Kidney epithelial cell (primary cell): Measurements from ENCODE around the gene TAP2. TPM values are rescaled to one million over a fixed set of nuclear protein-coding genes. Genes with fewer than 3 reads are reported as not detected.
A peak's percentile ranks its signal among the peaks of the same experiment; 100 is the strongest.

Experiments
- DNase-seq: peaks from one replicate; pipeline ENCODE4 v3.0.0-alpha.2; 2010; ENCODE audit warnings: low read depth
- H3K27me3 ChIP-seq: 2 replicates; pipeline ENCODE4 v1.6.0; 2011; ENCODE audit warnings: low read length; ENCODE audit not compliant: control insufficient read depth, insufficient read depth
- H3K36me3 ChIP-seq: 2 replicates; pipeline ENCODE4 v1.5.1; 2011; ENCODE audit warnings: low read length; ENCODE audit not compliant: control insufficient read depth, insufficient read depth
- H3K4me3 ChIP-seq: 2 replicates; pipeline ENCODE4 v1.5.1; 2011; ENCODE audit warnings: low read depth, mild to moderate bottlenecking, control low read depth, low read length
- total RNA-seq: library from RNA; depleted of rRNA; stranded (reverse); fragments of >200 nt; gene quantifications from 2 replicates; pipeline ENCODE4 v1.2.3, GENCODE V29; 2015
- TF ChIP-seq, protein P1 (sequence below): IDR thresholded peaks from 2 replicates; pipeline ENCODE4 v1.5.1; 2011; ENCODE audit warnings: mild to moderate bottlenecking, moderate library complexity, low read length, control low read depth, inconsistent platforms; ENCODE audit not compliant: insufficient read depth, poor library complexity, severe bottlenecking

Gene TAP2
- total RNA-seq, 1 donor from 2014 or later = 22.7 TPM

DNA sequence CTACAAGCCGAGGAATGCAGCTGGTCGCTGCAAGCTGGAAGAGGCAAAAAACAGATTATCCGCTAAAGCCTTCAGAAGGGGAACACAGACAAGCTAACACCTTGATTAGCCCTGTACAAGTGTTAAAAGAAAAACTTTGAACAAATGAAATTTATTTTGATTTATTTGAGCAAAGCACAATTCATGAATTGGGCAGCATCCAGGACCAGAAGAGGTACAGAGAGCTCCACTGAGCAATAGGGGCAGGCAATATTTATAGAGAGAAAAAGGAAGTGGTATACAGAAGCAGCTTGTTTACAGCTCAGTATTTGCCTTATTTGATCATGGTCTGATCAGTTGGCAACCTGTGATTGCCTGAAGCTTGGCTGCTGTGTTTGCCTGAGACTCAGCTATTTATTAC lies 39.4 kb downstream of the TAP2 start:
- no peaks in the 10 kb centered on the region for H3K36me3 ChIP-seq
- H3K4me3 ChIP-seq = no peak overlapping the region
- no peak for DNase-seq
- TF ChIP-seq, protein P1, sequence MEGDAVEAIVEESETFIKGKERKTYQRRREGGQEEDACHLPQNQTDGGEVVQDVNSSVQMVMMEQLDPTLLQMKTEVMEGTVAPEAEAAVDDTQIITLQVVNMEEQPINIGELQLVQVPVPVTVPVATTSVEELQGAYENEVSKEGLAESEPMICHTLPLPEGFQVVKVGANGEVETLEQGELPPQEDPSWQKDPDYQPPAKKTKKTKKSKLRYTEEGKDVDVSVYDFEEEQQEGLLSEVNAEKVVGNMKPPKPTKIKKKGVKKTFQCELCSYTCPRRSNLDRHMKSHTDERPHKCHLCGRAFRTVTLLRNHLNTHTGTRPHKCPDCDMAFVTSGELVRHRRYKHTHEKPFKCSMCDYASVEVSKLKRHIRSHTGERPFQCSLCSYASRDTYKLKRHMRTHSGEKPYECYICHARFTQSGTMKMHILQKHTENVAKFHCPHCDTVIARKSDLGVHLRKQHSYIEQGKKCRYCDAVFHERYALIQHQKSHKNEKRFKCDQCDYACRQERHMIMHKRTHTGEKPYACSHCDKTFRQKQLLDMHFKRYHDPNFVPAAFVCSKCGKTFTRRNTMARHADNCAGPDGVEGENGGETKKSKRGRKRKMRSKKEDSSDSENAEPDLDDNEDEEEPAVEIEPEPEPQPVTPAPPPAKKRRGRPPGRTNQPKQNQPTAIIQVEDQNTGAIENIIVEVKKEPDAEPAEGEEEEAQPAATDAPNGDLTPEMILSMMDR = no peak
- peaks cover 11% of the 10 kb centered on the region for H3K27me3 ChIP-seq

GRCh38 chr6:32796848-32797776 lies 41.4 kb downstream of the TAP2 start:
- H3K27me3 ChIP-seq = peaks cover 13% of the 10 kb centered on the region
- TF ChIP-seq, protein P1 = peak; percentile 71
- H3K4me3 ChIP-seq = peak overlapping the region; percentile 8
- DNase-seq = no peak
- no peaks in the 10 kb centered on the region for H3K36me3 ChIP-seq

- Histone ChIP-seq H3K4me3 (no peak overlapping the region), H3K36me3 (no peaks in the 10 kb centered on the region), H3K27me3 (peaks cover 12% of the 10 kb centered on the region)
- TF ChIP-seq, protein P1 = no peak
- no peak for DNase-seq
These were observed 44.0 kb downstream of the TAP2 start for GRCh38 chr6:32794510-32794909.

GRCh38 chr6:32792901-32793435 lies 45.6 kb downstream of the TAP2 start:
- no peak overlapping the region for H3K4me3 ChIP-seq
- TF ChIP-seq, protein P1 = no peak
- H3K36me3 ChIP-seq = no peaks in the 10 kb centered on the region
- no peak for DNase-seq
- H3K27me3 ChIP-seq = peaks cover 12% of the 10 kb centered on the region

- DNase-seq = no peak
- Histone ChIP-seq H3K36me3 (no peaks in the 10 kb centered on the region), H3K27me3 (peaks cover 10% of the 10 kb centered on the region), H3K4me3 (no peak overlapping the region)
- TF ChIP-seq, protein P1 = no peak
These were observed 48.2 kb downstream of the TAP2 start for GRCh38 chr6:32790306-32790705.

Other genes with a start within 250 kb of the TAP2 start
- gene HLA-DRB1, start 248.9 kb downstream of the TAP2 start, total RNA-seq = 2.6 and 4.0 TPM in 2 replicates
- 0.21 TPM in 2 replicates for gene HLA-DQA1, start 201.3 kb downstream of the TAP2 start, total RNA-seq
- 24.5 and 28.2 TPM in 2 replicates for gene HLA-DQB1, start 172.1 kb downstream of the TAP2 start, total RNA-seq
- gene HLA-DQA2, start 97.3 kb downstream of the TAP2 start, total RNA-seq = not detected in 2 replicates
- gene HLA-DQB2, start 75.2 kb downstream of the TAP2 start, total RNA-seq = not detected in 2 replicates
- not detected in 2 replicates for gene HLA-DOB, start 21.7 kb downstream of the TAP2 start, total RNA-seq
- gene PSMB8, start 5.3 kb upstream of the TAP2 start, total RNA-seq = 62.8 and 84.1 TPM in 2 replicates
- gene TAP1, start 15.0 kb upstream of the TAP2 start, total RNA-seq = 77.6 and 79.1 TPM in 2 replicates
- 23.0 and 24.6 TPM in 2 replicates for gene PSMB9, start 15.5 kb upstream of the TAP2 start, total RNA-seq
- 1.0 and 2.3 TPM in 2 replicates for gene HLA-DMB, start 102.3 kb upstream of the TAP2 start, total RNA-seq
- 1.6 and 4.7 TPM in 2 replicates for gene HLA-DMA, start 114.4 kb upstream of the TAP2 start, total RNA-seq
- gene BRD2, start 129.9 kb upstream of the TAP2 start, total RNA-seq = 191 and 206 TPM in 2 replicates
- 0.71 and 1.6 TPM in 2 replicates for gene HLA-DOA, start 170.9 kb upstream of the TAP2 start, total RNA-seq
- gene HLA-DPA1, start 234.9 kb upstream of the TAP2 start, total RNA-seq = 0.29 and 0.48 TPM in 2 replicates
- gene HLA-DPB1, start 237.3 kb upstream of the TAP2 start, total RNA-seq = 5.5 and 7.6 TPM in 2 replicates